B cell (primary cell): ENCODE data around the gene MOB2. TPM values are rescaled to one million over a fixed set of nuclear protein-coding genes. Genes with fewer than 3 reads are reported as not detected.

Source experiments
- ATAC-seq: fragments of 200-7000 bp; cut with Tn5 transposase; one replicate; pipeline ENCODE4 v1.10.0; 2021; ENCODE audit warnings: low read depth, mild to moderate bottlenecking, moderate number of reproducible peaks, moderate library complexity
- CTCF ChIA-PET: fragments of 350-600 bp; sonication (Branson Sonifier 250); formaldehyde crosslinking; loops from one replicate; lab custom pipeline; 2021; ENCODE audit warnings: antibody characterized with exemption, inconsistent platforms; lab: Charles Lee
- POLR2A ChIA-PET: fragments of 350-600 bp; sonication (Branson Sonifier 250); formaldehyde crosslinking; loops from one replicate; lab custom pipeline; 2021; ENCODE audit warnings: antibody characterized with exemption; lab: Charles Lee
- DNase-seq: peaks from one replicate; pipeline ENCODE4 v3.0.0; 2013
- H2AFZ ChIP-seq: 2 replicates; pipeline ENCODE4 v1.6.1; 2012; ENCODE audit warnings: mild to moderate bottlenecking, low read depth, low read length; ENCODE audit not compliant: insufficient read depth, poor library complexity, severe bottlenecking
- H3K27ac ChIP-seq, 2 donors: 1 replicate in 1 of 2; 2 replicates in 1 of 2; pipeline ENCODE4 v1.5.1; 2012 to 2013; ENCODE audit warnings: low read length in 2 of 2, mild to moderate bottlenecking in 2 of 2, moderate library complexity in 1 of 2
- H3K27me3 ChIP-seq, 4 experiments: fragments of 200-600 bp in 1 of 4; sonication (generic) in 1 of 4; replicated peaks in 1 of 4; 1 replicate in 2 of 4; 2 replicates in 2 of 4; pipeline versions ENCODE4 v1.6.1 to v1.7.0; 2013 to 2016; ENCODE audit warnings: low read length in 3 of 4, mild to moderate bottlenecking in 2 of 4, mixed read lengths in 1 of 4, moderate library complexity in 1 of 4; ENCODE audit not compliant: insufficient read depth in 4 of 4, control insufficient read depth in 3 of 4; ENCODE audit errors: control extremely low read depth in 1 of 4
- H3K36me3 ChIP-seq, 2 experiments: replicated peaks in 1 of 2; 1 replicate in 1 of 2; 2 replicates in 1 of 2; pipeline versions ENCODE4 v1.6.1 to v1.7.1; 2013; ENCODE audit warnings: low read length in 1 of 2; ENCODE audit not compliant: insufficient read depth in 2 of 2, control insufficient read depth in 1 of 2; ENCODE audit errors: control extremely low read depth in 1 of 2, extremely low read depth in 1 of 2
- H3K4me1 ChIP-seq, 2 donors: fragments of 200-600 bp in 1 of 2; sonication (generic) in 1 of 2; 1 replicate in 1 of 2; 2 replicates in 1 of 2; pipeline versions ENCODE4 v1.5.1 to v1.6.1; 2013 to 2017; ENCODE audit warnings: low read length in 2 of 2; ENCODE audit not compliant: control insufficient read depth in 2 of 2, insufficient read depth in 2 of 2
- H3K4me2 ChIP-seq: replicated peaks from 2 replicates; pipeline ENCODE3; 2012; ENCODE audit warnings: mild to moderate bottlenecking, low read depth, low read length; ENCODE audit not compliant: poor library complexity, severe bottlenecking
- H3K4me3 ChIP-seq, 5 experiments: fragments of 200-600 bp in 1 of 5; sonication (generic) in 1 of 5; 1 replicate in 3 of 5; 2 replicates in 2 of 5; pipeline versions ENCODE4 v1.5.1 to v1.7.0; 2011 to 2016; ENCODE audit warnings: low read length in 4 of 5, mild to moderate bottlenecking in 4 of 5, low read depth in 2 of 5, control low read depth in 1 of 5, moderate library complexity in 1 of 5; ENCODE audit not compliant: insufficient read depth in 1 of 5; ENCODE audit errors: control extremely low read depth in 1 of 5, extremely low read depth in 1 of 5
- H3K79me2 ChIP-seq: fragments of 200-600 bp; sonication (generic); one replicate; pipeline ENCODE4 v1.6.0; 2016; ENCODE audit warnings: low read length; ENCODE audit not compliant: control insufficient read depth, insufficient read depth
- H3K9ac ChIP-seq: fragments of 200-600 bp; sonication (generic); 2 replicates; pipeline ENCODE4 v1.6.1; 2017; ENCODE audit warnings: mild to moderate bottlenecking, low read length, moderate library complexity
- H3K9me3 ChIP-seq, 3 donors: one replicate each; pipeline versions ENCODE4 v1.6.1 to v1.7.1; 2013; ENCODE audit warnings: low read length in 2 of 3; ENCODE audit not compliant: control insufficient read depth in 2 of 3, insufficient read depth in 1 of 3; ENCODE audit errors: control extremely low read depth in 1 of 3
- H4K20me1 ChIP-seq: 2 replicates; pipeline ENCODE4 v1.6.0; 2012; ENCODE audit warnings: mild to moderate bottlenecking, low read length; ENCODE audit not compliant: insufficient read depth, control insufficient read depth, poor library complexity, severe bottlenecking
- H3K27ac Mint-ChIP-seq: one replicate; pipeline ENCODE4 v1.8.0; 2021; ENCODE audit warnings: mixed read lengths
- H3K27me3 Mint-ChIP-seq: one replicate; pipeline ENCODE4 v1.8.0; 2021; ENCODE audit warnings: mixed read lengths
- H3K4me1 Mint-ChIP-seq: one replicate; pipeline ENCODE4 v1.8.0; 2021; ENCODE audit warnings: mixed read lengths
- H3K4me3 Mint-ChIP-seq: one replicate; pipeline ENCODE4 v1.8.0; 2021; ENCODE audit warnings: mixed read lengths
- H3K9me3 Mint-ChIP-seq: one replicate; pipeline ENCODE4 v1.8.0; 2022; ENCODE audit warnings: mixed read lengths; ENCODE audit not compliant: insufficient read depth
- EZH2 ChIP-seq: IDR thresholded peaks from 2 replicates; pipeline ENCODE4 v1.6.1; 2012; ENCODE audit warnings: borderline replicate concordance, low read depth, mild to moderate bottlenecking, moderate library complexity, low read length; ENCODE audit not compliant: insufficient read depth, poor library complexity, severe bottlenecking
- WGBS: methylation state at CpG from one replicate; pipeline ENCODE4 v1.1.5; 2013; ENCODE audit warnings: missing lambda C conversion rate; ENCODE audit not compliant: insufficient coverage; 5-methylcytosine and 5-hydroxymethylcytosine counted together
- intact Hi-C: fragments of 100-400 bp; cut with micrococcal nuclease; formaldehyde crosslinking; loops from one replicate; pipeline ENCODE4 v1.10.0; 2022
- polyA plus RNA-seq: library from polyadenylated mRNA; depleted of rRNA; stranded (reverse); fragments of >200 nt; gene quantifications from 2 replicates; pipeline ENCODE4 v1.2.3, GENCODE V29; 2012
- total RNA-seq, 2 donors: library from RNA; stranded (reverse); fragments of 120-200 nt in 1 of 2; gene quantifications; 1 replicate in 1 of 2; 2 replicates in 1 of 2; pipeline versions ENCODE4 v1.2.3 to v1.2.4, GENCODE V29; 2013 to 2022
- TF ChIP-seq, protein P1 (sequence below): fragments of 200-600 bp; IDR thresholded peaks from one replicate; pipeline ENCODE4 v1.8.0; 2022; ENCODE audit warnings: antibody characterized with exemption, mild to moderate bottlenecking

The MOB2 gene
- total and polyA plus RNA-seq, 2 donors (not counting 1 experiment from before 2014, with no cell fraction given) = 55.7 to 57.6 TPM

DNA sequence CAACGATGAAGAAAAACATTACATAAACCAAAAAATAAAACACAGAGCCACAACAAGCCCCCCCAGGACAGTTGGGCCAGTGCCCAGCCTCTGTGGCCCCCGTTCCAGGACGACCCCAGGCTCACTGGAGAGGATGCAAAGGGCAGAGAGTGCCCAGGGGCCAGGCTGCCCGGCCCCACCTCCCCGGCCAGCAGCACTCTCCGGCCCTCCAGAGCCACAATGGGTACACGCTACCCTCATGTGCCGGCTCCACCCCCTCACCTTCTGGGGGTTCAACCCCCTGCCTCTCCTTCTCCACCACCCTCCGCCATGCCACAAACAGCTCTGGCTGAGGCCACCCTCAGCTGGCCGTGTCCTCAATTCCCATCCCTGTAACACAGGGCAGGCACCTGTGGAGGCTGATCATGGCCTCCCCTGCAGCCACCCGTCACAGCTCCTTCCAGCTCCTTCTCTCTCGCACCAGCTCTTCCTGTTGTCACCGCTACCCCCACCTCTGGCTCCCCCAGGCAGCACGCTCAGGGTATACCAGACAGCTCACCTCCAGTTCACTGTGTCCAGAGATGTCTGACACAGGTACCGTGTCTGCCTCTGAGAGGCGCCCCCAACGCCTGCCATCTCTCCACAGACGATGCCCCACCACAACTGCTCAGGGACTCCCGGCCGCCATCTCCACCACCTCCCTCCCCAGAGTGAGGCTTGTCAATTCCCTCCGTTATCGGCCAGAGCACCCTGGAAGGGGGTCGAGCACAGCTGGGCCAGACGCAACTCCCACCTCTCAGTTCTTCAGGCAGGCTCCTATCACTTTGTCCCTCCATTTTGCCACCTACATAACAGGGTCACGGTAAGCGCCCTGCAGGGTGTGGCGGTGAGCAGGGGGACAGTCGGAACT is 30.8 kb upstream of the MOB2 start:
- Histone ChIP-seq H3K27ac (no peak overlapping the region), H3K9me3 (no peaks in the 10 kb centered on the region), H3K27me3 (no peaks in the 10 kb centered on the region), H3K79me2 (peaks cover 95% of the 10 kb centered on the region), H3K36me3 (peaks cover 0 to 4% of the 10 kb centered on the region in 2 experiments), H4K20me1 (peaks cover 96% of the 10 kb centered on the region), H3K4me3 (no peak overlapping the region), H2AFZ (no peak overlapping the region), H3K4me2 (no peak overlapping the region), H3K9ac (no peak overlapping the region), H3K4me1 (peaks cover 20 to 33% of the 10 kb centered on the region in 2 donors)
- ChIA-PET CTCF (no interaction called here), POLR2A (no interaction called here)
- no peak for ATAC-seq
- H3K9me3 Mint-ChIP-seq = no peaks in the 10 kb centered on the region
- intact Hi-C loops = loop anchor here (10.0 kb wide), 1 partner anchor 223 kb away; no protein-coding TSS in a partner anchor
- no peak overlapping the region for H3K27ac Mint-ChIP-seq
- WGBS = 93% methylated on average over 24 of the region's 28 CpGs
- no peak overlapping the region for H3K4me3 Mint-ChIP-seq
- TF ChIP-seq EZH2 = no peak
- TF ChIP-seq, protein P1, sequence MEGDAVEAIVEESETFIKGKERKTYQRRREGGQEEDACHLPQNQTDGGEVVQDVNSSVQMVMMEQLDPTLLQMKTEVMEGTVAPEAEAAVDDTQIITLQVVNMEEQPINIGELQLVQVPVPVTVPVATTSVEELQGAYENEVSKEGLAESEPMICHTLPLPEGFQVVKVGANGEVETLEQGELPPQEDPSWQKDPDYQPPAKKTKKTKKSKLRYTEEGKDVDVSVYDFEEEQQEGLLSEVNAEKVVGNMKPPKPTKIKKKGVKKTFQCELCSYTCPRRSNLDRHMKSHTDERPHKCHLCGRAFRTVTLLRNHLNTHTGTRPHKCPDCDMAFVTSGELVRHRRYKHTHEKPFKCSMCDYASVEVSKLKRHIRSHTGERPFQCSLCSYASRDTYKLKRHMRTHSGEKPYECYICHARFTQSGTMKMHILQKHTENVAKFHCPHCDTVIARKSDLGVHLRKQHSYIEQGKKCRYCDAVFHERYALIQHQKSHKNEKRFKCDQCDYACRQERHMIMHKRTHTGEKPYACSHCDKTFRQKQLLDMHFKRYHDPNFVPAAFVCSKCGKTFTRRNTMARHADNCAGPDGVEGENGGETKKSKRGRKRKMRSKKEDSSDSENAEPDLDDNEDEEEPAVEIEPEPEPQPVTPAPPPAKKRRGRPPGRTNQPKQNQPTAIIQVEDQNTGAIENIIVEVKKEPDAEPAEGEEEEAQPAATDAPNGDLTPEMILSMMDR = no peak
- H3K4me1 Mint-ChIP-seq = peaks cover 63% of the 10 kb centered on the region
- no peaks in the 10 kb centered on the region for H3K27me3 Mint-ChIP-seq
- DNase-seq = no peak
